CD8-positive, alpha-beta memory T cell (primary cell): ENCODE data around the gene ESPNL. TPM values are rescaled to one million over a fixed set of nuclear protein-coding genes. Genes with fewer than 3 reads are reported as not detected.

ENCODE experiments used
- CTCF ChIA-PET: fragments of 350-600 bp; sonication (Branson Sonifier 250); formaldehyde crosslinking; loops from one replicate; lab custom pipeline; 2021; ENCODE audit warnings: antibody characterized with exemption; lab: Charles Lee
- POLR2A ChIA-PET: fragments of 350-600 bp; sonication (Branson Sonifier 250); formaldehyde crosslinking; loops from one replicate; lab custom pipeline; 2021; ENCODE audit warnings: antibody characterized with exemption; lab: Charles Lee
- DNase-seq, 5 donors: peaks; one replicate each; pipeline versions ENCODE4 v3.0.0 to v3.0.0-alpha.2; 2020 to 2022; ENCODE audit warnings: mixed read lengths in 1 of 5
- H3K27ac ChIP-seq: one replicate; pipeline ENCODE4 v1.7.0; 2013; ENCODE audit warnings: low read depth, mild to moderate bottlenecking, low read length, moderate library complexity
- H3K27me3 ChIP-seq: 2 replicates; pipeline ENCODE4 v1.7.0; 2013; ENCODE audit warnings: low read length, mild to moderate bottlenecking; ENCODE audit not compliant: insufficient read depth, poor library complexity, severe bottlenecking
- H3K36me3 ChIP-seq: 2 replicates; pipeline ENCODE4 v1.7.0; 2013; ENCODE audit warnings: mild to moderate bottlenecking, low read length, moderate library complexity; ENCODE audit not compliant: insufficient read depth
- H3K4me1 ChIP-seq: 2 replicates; pipeline ENCODE4 v1.7.0; 2013; ENCODE audit warnings: mild to moderate bottlenecking, low read length, moderate library complexity; ENCODE audit not compliant: insufficient read depth
- H3K4me3 ChIP-seq: 2 replicates; pipeline ENCODE4 v1.7.0; 2013; ENCODE audit warnings: mild to moderate bottlenecking, low read length
- H3K9me3 ChIP-seq: 2 replicates; pipeline ENCODE4 v1.7.0; 2013; ENCODE audit warnings: mild to moderate bottlenecking, low read length
- H3K27ac Mint-ChIP-seq, 8 donors: one replicate each; pipeline ENCODE4 v1.8.0; 2020 to 2021; ENCODE audit warnings: mixed read lengths in 8 of 8, mild to moderate bottlenecking in 6 of 8, inconsistent platforms in 3 of 8, moderate library complexity in 3 of 8
- H3K27me3 Mint-ChIP-seq, 2 donors: one replicate each; pipeline ENCODE4 v1.8.0; 2020 to 2021; ENCODE audit warnings: mixed read lengths in 2 of 2, mild to moderate bottlenecking in 1 of 2, moderate library complexity in 1 of 2
- H3K36me3 Mint-ChIP-seq, 3 donors: one replicate each; pipeline ENCODE4 v1.8.0; 2020 to 2021; ENCODE audit warnings: mixed read lengths in 3 of 3, inconsistent platforms in 1 of 3, mild to moderate bottlenecking in 1 of 3
- H3K4me1 Mint-ChIP-seq, 3 donors: one replicate each; pipeline ENCODE4 v1.8.0; 2020 to 2021; ENCODE audit warnings: mixed read lengths in 3 of 3, inconsistent platforms in 1 of 3, mild to moderate bottlenecking in 1 of 3
- H3K4me3 Mint-ChIP-seq, 7 donors: one replicate each; pipeline ENCODE4 v1.8.0; 2020 to 2021; ENCODE audit warnings: mixed read lengths in 7 of 7, mild to moderate bottlenecking in 6 of 7, moderate library complexity in 4 of 7, inconsistent platforms in 2 of 7
- H3K9me3 Mint-ChIP-seq, 5 donors: one replicate each; pipeline ENCODE4 v1.8.0; 2020 to 2022; ENCODE audit warnings: mixed read lengths in 5 of 5, mild to moderate bottlenecking in 3 of 5, moderate library complexity in 2 of 5, inconsistent platforms in 1 of 5
- polyA plus RNA-seq: library from polyadenylated mRNA; unstranded; fragments of 300-500 nt; fragmentation: Illumina TruSeq; gene quantifications from one replicate; pipeline ENCODE4 v1.2.3, GENCODE V29; 2021
- total RNA-seq, 2 experiments: library from RNA; stranded (reverse); gene quantifications; one replicate each; pipeline ENCODE4 v1.2.3, GENCODE V29; 2021

Gene ESPNL
- total and polyA plus RNA-seq, 3 experiments from 2014 or later: not detected

DNA sequence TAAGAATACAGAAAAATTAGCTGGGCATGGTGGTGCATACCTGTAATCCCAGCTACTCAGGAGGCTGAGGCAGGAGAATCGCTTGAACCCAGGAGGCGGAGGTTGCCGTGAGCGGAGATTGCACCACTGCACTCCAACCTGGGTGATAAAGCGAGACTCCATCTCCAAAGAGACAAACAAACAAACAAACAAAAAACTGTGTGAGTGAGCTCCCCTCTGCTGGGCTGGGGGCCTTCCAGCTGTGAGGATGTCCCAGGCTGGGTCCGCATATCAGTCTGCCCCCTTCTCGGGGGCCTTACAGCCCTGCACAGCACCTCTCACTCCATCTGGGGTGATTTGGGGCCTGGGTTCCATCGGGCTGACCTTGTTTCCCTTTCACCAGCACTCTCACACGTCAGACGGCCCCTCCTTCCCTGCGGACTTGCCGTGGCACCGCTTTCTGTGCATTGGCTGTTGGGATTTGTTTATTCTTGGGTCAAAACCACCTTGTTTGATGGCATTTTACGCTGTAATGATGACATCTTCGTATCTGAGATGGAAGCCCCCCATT, 35.5 kb downstream of the ESPNL start:
- H3K36me3 ChIP-seq: no peaks in the 10 kb centered on the region
- H3K4me3 ChIP-seq: no peak overlapping the region
- Mint-ChIP-seq H3K4me1 (no peaks in the 10 kb centered on the region), H3K27me3 (peaks cover 0 to 2% of the 10 kb centered on the region in 2 donors), H3K27ac (no peak overlapping the region), H3K4me3 (no peak overlapping the region), H3K9me3 (no peaks in the 10 kb centered on the region), H3K36me3 (no peaks in the 10 kb centered on the region)
- ChIA-PET POLR2A (interaction anchor here (0.5 kb wide), 1 partner anchor 41 kb away, joined by 6 read pairs; no protein-coding TSS in a partner anchor), CTCF (no interaction called here)
- no peaks in the 10 kb centered on the region for H3K4me1 ChIP-seq
- H3K9me3 ChIP-seq: no peaks in the 10 kb centered on the region
- no peaks in the 10 kb centered on the region for H3K27me3 ChIP-seq
- H3K27ac ChIP-seq: no peak overlapping the region
- no peak for DNase-seq

DNA sequence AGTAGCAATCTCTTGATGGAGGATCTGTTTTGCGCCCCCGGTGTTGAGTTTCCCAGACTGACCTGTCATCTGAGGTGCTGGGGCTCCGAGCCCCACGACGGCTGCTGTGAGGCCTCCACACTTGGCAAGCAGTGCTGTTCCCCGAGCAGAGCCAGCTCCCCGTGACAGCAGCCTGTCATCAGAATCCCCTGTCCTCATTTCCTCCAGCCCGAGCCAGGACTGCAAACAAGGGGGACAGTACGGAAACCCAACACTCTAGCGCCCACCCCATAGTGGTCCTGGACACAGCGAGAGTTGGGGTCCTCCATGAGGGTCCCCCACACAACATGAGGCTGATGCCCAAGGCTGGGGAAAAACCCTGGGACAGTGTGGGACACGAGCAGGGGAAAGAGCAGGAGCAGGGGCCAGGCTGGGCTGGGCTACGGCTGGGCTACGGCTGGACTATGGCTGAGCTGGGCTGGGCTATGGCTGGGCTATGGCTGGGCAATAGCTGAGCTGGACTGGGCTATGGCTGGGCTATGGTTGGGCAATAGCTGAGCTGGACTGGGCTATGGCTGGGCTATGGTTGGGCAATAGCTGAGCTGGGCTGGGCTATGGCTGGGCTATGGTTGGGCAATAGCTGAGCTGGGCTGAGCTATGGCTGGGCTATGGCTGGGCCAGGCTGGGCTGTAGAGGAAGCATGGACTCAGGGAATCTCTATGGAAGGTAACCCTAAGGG, 36.8 kb downstream of the ESPNL start:
- Mint-ChIP-seq H3K27me3 (peaks cover 0 to 2% of the 10 kb centered on the region in 2 donors), H3K27ac (no peak overlapping the region), H3K4me3 (no peak overlapping the region), H3K9me3 (no peaks in the 10 kb centered on the region), H3K4me1 (peaks cover 4 to 7% (median 6%) of the 10 kb centered on the region in 3 donors), H3K36me3 (no peaks in the 10 kb centered on the region)
- ChIA-PET CTCF (no interaction called here), POLR2A (no interaction called here)
- Histone ChIP-seq H3K4me3 (no peak overlapping the region), H3K27ac (no peak overlapping the region), H3K36me3 (no peaks in the 10 kb centered on the region), H3K27me3 (no peaks in the 10 kb centered on the region), H3K4me1 (peaks cover 5% of the 10 kb centered on the region), H3K9me3 (no peaks in the 10 kb centered on the region)
- DNase-seq: no peak

DNA sequence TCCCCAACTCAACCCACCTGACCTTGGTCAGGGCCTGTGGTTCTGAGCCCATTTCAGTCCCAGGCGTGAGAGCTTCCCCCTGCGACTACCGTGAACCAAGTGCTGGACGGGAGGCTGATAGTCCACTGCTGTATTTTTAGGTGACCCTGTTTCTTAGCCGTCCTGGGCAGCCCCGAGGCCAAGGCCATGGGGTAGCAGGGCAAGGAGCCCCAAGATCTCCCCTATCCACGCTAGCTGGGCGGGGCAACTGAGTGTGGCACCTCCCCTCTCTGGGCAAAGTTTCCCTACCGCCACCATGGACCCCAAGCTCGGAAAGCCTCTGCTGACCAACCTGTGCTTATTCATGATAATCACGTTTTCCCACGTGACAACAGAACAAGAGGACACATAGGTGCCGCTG, 37.7 kb downstream of the ESPNL start:
- H3K27ac Mint-ChIP-seq: no peak overlapping the region
- H3K4me1 Mint-ChIP-seq: peaks cover 4 to 7% (median 6%) of the 10 kb centered on the region in 3 donors
- no peaks in the 10 kb centered on the region for H3K9me3 Mint-ChIP-seq
- peaks cover 0 to 2% of the 10 kb centered on the region in 2 donors for H3K27me3 Mint-ChIP-seq
- H3K27ac ChIP-seq: no peak overlapping the region
- H3K4me1 ChIP-seq: peaks cover 5% of the 10 kb centered on the region
- H3K4me3 ChIP-seq: no peak overlapping the region
- no peak for DNase-seq
- H3K4me3 Mint-ChIP-seq: no peak overlapping the region
- CTCF ChIA-PET: no interaction called here
- H3K36me3 ChIP-seq: no peaks in the 10 kb centered on the region
- H3K9me3 ChIP-seq: no peaks in the 10 kb centered on the region
- no peaks in the 10 kb centered on the region for H3K36me3 Mint-ChIP-seq
- POLR2A ChIA-PET: no interaction called here
- H3K27me3 ChIP-seq: no peaks in the 10 kb centered on the region

DNA sequence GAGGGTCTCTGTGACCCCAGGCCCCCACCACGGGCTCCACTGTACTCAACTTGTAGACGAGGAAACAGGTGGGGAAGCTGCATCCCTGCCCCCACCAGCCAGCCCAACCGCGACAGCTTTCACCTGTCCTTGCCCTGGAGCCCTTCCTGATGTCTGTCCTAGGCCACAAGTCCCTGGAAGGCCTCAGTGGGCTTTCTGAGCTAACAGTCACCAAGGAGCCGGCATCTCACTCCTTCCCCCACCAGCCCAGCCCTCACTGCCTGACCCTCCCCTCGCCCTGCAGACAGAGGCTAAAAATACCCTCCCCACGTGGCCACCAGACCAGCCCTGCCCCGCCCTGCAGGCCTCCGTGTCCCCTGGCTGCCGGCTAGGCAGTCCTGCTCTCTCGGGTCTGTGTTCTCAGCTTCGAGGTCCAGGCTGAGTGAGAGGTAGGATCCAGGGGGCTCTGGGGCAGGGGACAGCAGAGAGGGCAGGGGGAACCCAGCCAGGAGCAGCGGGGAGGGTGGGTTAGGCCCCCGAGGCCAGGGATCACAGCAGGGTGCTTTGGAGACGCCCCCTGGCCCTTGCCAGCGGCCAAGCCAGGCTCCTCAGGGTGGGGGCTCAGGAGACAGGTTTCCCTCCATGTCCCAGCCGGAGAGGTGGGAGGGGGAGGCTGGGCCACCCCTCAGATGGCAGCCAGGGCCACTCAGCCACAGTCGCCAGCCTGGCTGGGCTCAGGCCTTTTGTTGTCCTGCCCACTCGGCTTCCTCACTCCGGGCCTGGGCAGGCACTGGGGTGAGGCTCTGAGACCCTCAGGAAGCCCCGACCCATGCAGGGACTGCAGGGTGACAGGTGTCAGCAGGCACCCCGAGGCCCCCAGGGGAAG, 38.4 kb downstream of the ESPNL start, which contains the start of gene KLHL30:
KLHL30 (plus strand) TSS at position 338 of the 865 bp plus-strand sequence. CDS start 2,087 bp downstream, outside the sequence.
- H3K9me3 ChIP-seq: no peaks in the 10 kb centered on the region
- H3K27me3 ChIP-seq: no peaks in the 10 kb centered on the region
- peaks cover 5% of the 10 kb centered on the region for H3K4me1 ChIP-seq
- DNase-seq: no peak
- no peaks in the 10 kb centered on the region for H3K36me3 ChIP-seq
- peaks cover 0 to 2% of the 10 kb centered on the region in 2 donors for H3K27me3 Mint-ChIP-seq
- no peak within 1 kb of the TSS for H3K4me3 Mint-ChIP-seq
- H3K4me1 Mint-ChIP-seq: peaks cover 4 to 7% (median 6%) of the 10 kb centered on the region in 3 donors
- no peak within 1 kb of the TSS for H3K27ac ChIP-seq
- ChIA-PET POLR2A (no interaction called here), CTCF (interaction anchor here (0.7 to 0.8 kb wide), 2 partner anchors 221 to 625 kb away, joined by 3 read pairs; no protein-coding TSS in a partner anchor)
- H3K27ac Mint-ChIP-seq: peak within 1 kb of the TSS in 1 of 8 donors; percentile 75
- no peaks in the 10 kb centered on the region for H3K9me3 Mint-ChIP-seq
- no peaks in the 10 kb centered on the region for H3K36me3 Mint-ChIP-seq
- no peak within 1 kb of the TSS for H3K4me3 ChIP-seq

DNA sequence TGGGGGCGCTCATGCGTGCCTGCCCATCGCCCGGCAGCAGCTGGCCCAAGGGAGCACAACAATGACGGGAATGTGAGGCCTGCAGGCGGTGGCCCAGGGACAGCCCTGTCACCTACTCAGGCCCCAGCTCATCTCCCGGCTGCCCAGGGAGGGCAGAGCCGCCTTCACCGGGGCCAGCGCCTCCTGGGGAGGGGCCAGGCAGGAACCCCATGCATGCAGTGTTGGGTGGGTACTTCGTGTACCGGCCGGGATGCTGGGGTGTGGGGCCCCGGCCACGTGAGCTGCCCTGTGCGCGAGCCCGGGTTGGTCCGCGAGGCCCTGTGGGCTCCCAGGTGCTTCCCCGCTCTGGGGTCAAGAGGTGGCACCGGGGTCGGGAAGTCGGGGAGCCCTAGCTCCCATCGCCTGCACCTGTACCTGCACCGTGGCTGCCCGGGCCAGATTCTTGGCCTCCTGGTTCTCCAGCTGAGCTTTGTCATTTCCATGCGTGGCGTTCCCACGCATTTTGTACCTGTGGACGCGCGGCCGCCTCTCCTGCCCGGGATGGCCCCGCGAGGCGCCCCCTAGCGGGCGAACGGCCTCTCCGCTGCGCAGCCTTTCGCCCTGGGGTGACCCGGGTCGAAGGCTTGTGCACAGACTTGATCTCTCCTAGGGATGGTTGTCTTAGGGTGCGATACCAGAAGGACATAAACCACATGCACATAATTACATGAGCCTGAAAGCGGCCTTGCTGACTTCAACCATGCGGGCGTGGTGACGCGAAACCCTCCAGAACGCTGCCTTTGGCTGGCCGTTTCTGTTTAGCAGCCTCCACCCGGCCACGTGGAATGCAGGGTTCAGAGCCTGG, 39.3 kb downstream of the ESPNL start:
- CTCF ChIA-PET: interaction anchor here (0.7 to 0.8 kb wide), 2 partner anchors 221 to 626 kb away, joined by 3 read pairs; no protein-coding TSS in a partner anchor
- no peak overlapping the region for H3K4me3 Mint-ChIP-seq
- no peak overlapping the region for H3K27ac Mint-ChIP-seq
- Histone ChIP-seq H3K9me3 (no peaks in the 10 kb centered on the region), H3K4me1 (peaks cover 5% of the 10 kb centered on the region), H3K27ac (no peak overlapping the region), H3K36me3 (no peaks in the 10 kb centered on the region), H3K27me3 (no peaks in the 10 kb centered on the region), H3K4me3 (no peak overlapping the region)
- no peaks in the 10 kb centered on the region for H3K9me3 Mint-ChIP-seq
- DNase-seq: no peak
- H3K27me3 Mint-ChIP-seq: peaks cover 0 to 2% of the 10 kb centered on the region in 2 donors
- no peaks in the 10 kb centered on the region for H3K36me3 Mint-ChIP-seq
- peaks cover 4 to 7% (median 6%) of the 10 kb centered on the region in 3 donors for H3K4me1 Mint-ChIP-seq
- POLR2A ChIA-PET: no interaction called here

DNA sequence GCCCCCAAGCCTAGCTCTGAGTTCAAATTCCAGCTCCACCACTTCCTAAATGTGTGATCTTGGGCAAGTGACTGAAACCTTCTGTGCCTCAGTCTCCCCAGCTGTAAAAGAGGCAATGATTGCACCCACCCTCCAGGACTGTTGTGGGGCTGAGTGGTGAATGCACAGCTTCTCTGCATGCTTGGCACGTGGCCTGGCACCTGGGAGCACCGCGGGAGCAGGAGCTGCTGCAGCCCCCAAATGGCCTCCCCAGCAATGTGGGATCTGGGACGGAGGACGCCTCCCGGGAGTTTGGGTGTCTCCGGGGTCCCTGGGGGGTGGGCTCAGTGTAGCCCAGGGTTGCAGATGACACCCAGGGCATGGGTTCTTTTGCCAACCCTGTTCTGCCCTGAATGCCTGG, 39.9 kb downstream of the ESPNL start:
- H3K4me3 ChIP-seq: no peak overlapping the region

DNA sequence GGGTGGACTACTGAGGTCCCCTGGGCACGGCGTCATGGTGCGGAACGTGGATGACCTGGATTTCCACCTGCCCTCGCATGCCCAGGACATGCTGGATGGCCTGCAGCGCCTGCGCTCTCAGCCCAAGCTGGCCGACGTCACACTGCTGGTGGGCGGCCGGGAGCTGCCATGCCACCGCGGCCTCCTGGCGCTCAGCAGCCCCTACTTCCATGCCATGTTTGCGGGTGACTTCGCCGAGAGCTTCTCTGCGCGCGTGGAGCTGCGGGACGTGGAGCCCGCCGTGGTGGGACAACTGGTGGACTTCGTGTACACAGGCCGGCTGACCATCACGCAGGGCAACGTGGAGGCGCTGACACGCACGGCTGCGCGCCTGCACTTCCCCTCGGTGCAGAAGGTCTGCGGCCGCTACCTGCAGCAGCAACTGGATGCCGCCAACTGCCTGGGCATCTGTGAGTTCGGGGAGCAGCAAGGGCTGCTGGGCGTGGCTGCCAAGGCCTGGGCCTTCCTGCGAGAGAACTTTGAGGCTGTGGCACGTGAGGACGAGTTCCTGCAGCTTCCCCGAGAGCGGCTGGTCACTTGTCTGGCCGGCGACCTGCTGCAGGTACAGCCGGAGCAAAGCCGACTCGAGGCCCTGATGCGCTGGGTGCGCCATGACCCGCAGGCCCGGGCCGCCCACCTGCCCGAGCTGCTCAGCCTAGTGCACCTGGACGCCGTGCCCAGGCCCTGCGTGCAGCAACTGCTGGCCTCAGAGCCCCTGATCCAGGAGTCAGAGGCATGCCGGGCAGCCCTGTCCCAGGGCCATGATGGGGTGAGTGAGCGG, 40.8 kb downstream of the ESPNL start:
- H3K27ac ChIP-seq: no peak overlapping the region
- H3K27me3 Mint-ChIP-seq: peaks cover 0 to 2% of the 10 kb centered on the region in 2 donors
- no peak overlapping the region for H3K27ac Mint-ChIP-seq
- H3K4me1 ChIP-seq: peaks cover 5% of the 10 kb centered on the region
- no peaks in the 10 kb centered on the region for H3K9me3 ChIP-seq
- no peaks in the 10 kb centered on the region for H3K27me3 ChIP-seq
- H3K9me3 Mint-ChIP-seq: no peaks in the 10 kb centered on the region
- H3K4me3 Mint-ChIP-seq: no peak overlapping the region
- DNase-seq: no peak
- peaks cover 4 to 7% (median 6%) of the 10 kb centered on the region in 3 donors for H3K4me1 Mint-ChIP-seq
- H3K36me3 Mint-ChIP-seq: no peaks in the 10 kb centered on the region
- H3K4me3 ChIP-seq: no peak overlapping the region
- H3K36me3 ChIP-seq: no peaks in the 10 kb centered on the region
- ChIA-PET CTCF (no interaction called here), POLR2A (no interaction called here)

More for the DNA sequence above, 39.9 kb downstream of the ESPNL start:
- Histone ChIP-seq H3K9me3 (no peaks in the 10 kb centered on the region), H3K27ac (no peak overlapping the region), H3K4me1 (peaks cover 5% of the 10 kb centered on the region), H3K36me3 (no peaks in the 10 kb centered on the region), H3K27me3 (no peaks in the 10 kb centered on the region)
- H3K9me3 Mint-ChIP-seq: no peaks in the 10 kb centered on the region
- ChIA-PET CTCF (no interaction called here), POLR2A (no interaction called here)
- no peak overlapping the region for H3K4me3 Mint-ChIP-seq
- H3K27ac Mint-ChIP-seq: no peak overlapping the region
- no peak for DNase-seq
- H3K36me3 Mint-ChIP-seq: no peaks in the 10 kb centered on the region
- H3K27me3 Mint-ChIP-seq: peaks cover 0 to 2% of the 10 kb centered on the region in 2 donors
- peaks cover 4 to 7% (median 6%) of the 10 kb centered on the region in 3 donors for H3K4me1 Mint-ChIP-seq
